H9 (cell line): Measurements from ENCODE around the gene PDE8A. TPM values are rescaled to one million over a fixed set of nuclear protein-coding genes. Genes with fewer than 3 reads are reported as not detected.

ENCODE experiments used
- DNase-seq: peaks from one replicate; pipeline ENCODE4 v3.0.0-alpha.2; 2017
- H2AFZ ChIP-seq: one replicate; pipeline ENCODE4 v1.6.1; 2013; ENCODE audit warnings: mild to moderate bottlenecking, low read length, control low read depth, moderate library complexity
- H2AK5ac ChIP-seq: 2 replicates; pipeline ENCODE4 v1.6.1; 2013; ENCODE audit warnings: low read length, control low read depth, mixed read lengths; ENCODE audit not compliant: insufficient read length
- H2BK120ac ChIP-seq: one replicate; pipeline ENCODE4 v1.6.1; 2013; ENCODE audit warnings: low read depth, mild to moderate bottlenecking, low read length, control low read depth, inconsistent platforms; ENCODE audit not compliant: poor library complexity, severe bottlenecking
- H2BK12ac ChIP-seq: 2 replicates; pipeline ENCODE4 v1.6.1; 2013; ENCODE audit warnings: low read length, control low read depth, mixed read lengths, low read depth; ENCODE audit not compliant: insufficient read length
- H2BK15ac ChIP-seq: 2 replicates; pipeline ENCODE4 v1.6.1; 2013; ENCODE audit warnings: low read depth, low read length, control low read depth
- H2BK20ac ChIP-seq: one replicate; pipeline ENCODE4 v1.6.1; 2013; ENCODE audit warnings: low read depth, mild to moderate bottlenecking, low read length, control low read depth, inconsistent platforms; ENCODE audit not compliant: poor library complexity, severe bottlenecking
- H2BK5ac ChIP-seq: 2 replicates; pipeline ENCODE4 v1.6.1; 2013; ENCODE audit warnings: low read length, control low read depth, mixed read lengths; ENCODE audit not compliant: insufficient read length
- H3K14ac ChIP-seq: 2 replicates; pipeline ENCODE4 v1.6.1; 2013; ENCODE audit warnings: low read length, control low read depth; ENCODE audit not compliant: insufficient read depth
- H3K18ac ChIP-seq: 2 replicates; pipeline ENCODE4 v1.6.1; 2013; ENCODE audit warnings: low read depth, mild to moderate bottlenecking, mixed read lengths, low read length, control low read depth; ENCODE audit not compliant: insufficient read length
- H3K23ac ChIP-seq: 2 replicates; pipeline ENCODE4 v1.6.1; 2013; ENCODE audit warnings: low read length, control low read depth, mixed read lengths, low read depth; ENCODE audit not compliant: insufficient read length
- H3K23me2 ChIP-seq: 2 replicates; pipeline ENCODE4 v1.6.1; 2013; ENCODE audit warnings: low read depth, mild to moderate bottlenecking, mixed read lengths, low read length, control low read depth; ENCODE audit not compliant: insufficient read length, poor library complexity, severe bottlenecking
- H3K27ac ChIP-seq: 2 replicates; pipeline ENCODE4 v1.5.1; 2013; ENCODE audit warnings: low read length, control low read depth, mixed read lengths, low read depth; ENCODE audit not compliant: insufficient read length
- H3K27me3 ChIP-seq: 2 replicates; pipeline ENCODE4 v1.6.1; 2013; ENCODE audit warnings: low read length, control low read depth, inconsistent platforms; ENCODE audit not compliant: insufficient read depth
- H3K4ac ChIP-seq: 2 replicates; pipeline ENCODE4 v1.6.1; 2013; ENCODE audit warnings: low read depth, mild to moderate bottlenecking, control low read depth, inconsistent platforms, low read length, moderate library complexity
- H3K4me1 ChIP-seq: 2 replicates; pipeline ENCODE4 v1.6.1; 2013; ENCODE audit warnings: low read length, control low read depth, inconsistent platforms; ENCODE audit not compliant: insufficient read depth
- H3K4me2 ChIP-seq: 2 replicates; pipeline ENCODE4 v1.6.1; 2013; ENCODE audit warnings: low read length, control low read depth, mixed read lengths; ENCODE audit not compliant: insufficient read length, insufficient read depth
- H3K56ac ChIP-seq: 2 replicates; pipeline ENCODE4 v1.6.1; 2013; ENCODE audit warnings: low read depth, mild to moderate bottlenecking, mixed read lengths, low read length, control low read depth; ENCODE audit not compliant: insufficient read length
- H3K79me1 ChIP-seq: 2 replicates; pipeline ENCODE4 v1.6.1; 2013; ENCODE audit warnings: low read depth, mild to moderate bottlenecking, moderate library complexity, low read length, control low read depth, inconsistent platforms; ENCODE audit not compliant: insufficient read depth, poor library complexity, severe bottlenecking
- H3K79me2 ChIP-seq: 2 replicates; pipeline ENCODE4 v1.6.1; 2013; ENCODE audit warnings: low read length, control low read depth, inconsistent platforms; ENCODE audit not compliant: insufficient read depth
- H3K9ac ChIP-seq: 2 replicates; pipeline ENCODE4 v1.6.1; 2013; ENCODE audit warnings: low read length, control low read depth, mixed read lengths; ENCODE audit not compliant: insufficient read length; ENCODE audit errors: extremely low read depth
- H3K9me3 ChIP-seq: one replicate; pipeline ENCODE4 v1.6.1; 2013; ENCODE audit warnings: low read depth, low read length, inconsistent platforms; ENCODE audit not compliant: control insufficient read depth
- H3T11ph ChIP-seq: one replicate; pipeline ENCODE4 v1.6.1; 2013; ENCODE audit warnings: mild to moderate bottlenecking, low read length, control low read depth, inconsistent platforms
- H4K20me1 ChIP-seq: one replicate; pipeline ENCODE4 v1.6.1; 2013; ENCODE audit not compliant: control insufficient read depth, insufficient read length, insufficient read depth
- H4K5ac ChIP-seq: 2 replicates; pipeline ENCODE4 v1.6.1; 2013; ENCODE audit warnings: low read depth, mild to moderate bottlenecking, mixed read lengths, low read length, control low read depth; ENCODE audit not compliant: insufficient read length
- H4K8ac ChIP-seq: replicated peaks from 2 replicates; pipeline ENCODE4 v1.6.1; 2013; ENCODE audit warnings: low read length, control low read depth, mixed read lengths, low read depth; ENCODE audit not compliant: insufficient read length
- H4K91ac ChIP-seq: 2 replicates; pipeline ENCODE4 v1.6.1; 2013; ENCODE audit warnings: low read depth, mild to moderate bottlenecking, moderate library complexity, mixed read lengths, low read length, control low read depth; ENCODE audit not compliant: insufficient read length
- H3K27ac Mint-ChIP-seq, 3 experiments: 2 replicates in 2 of 3; 3 replicates in 1 of 3; pipeline ENCODE4 v1.8.0; 2020 to 2021; ENCODE audit warnings: mixed read lengths in 3 of 3, mild to moderate bottlenecking in 1 of 3, moderate library complexity in 1 of 3
- H3K27me3 Mint-ChIP-seq: 2 replicates; pipeline ENCODE4 v1.8.0; 2021; ENCODE audit warnings: low read depth, mild to moderate bottlenecking, moderate library complexity, mixed read lengths
- H3K36me3 Mint-ChIP-seq, 3 experiments: 2 replicates in 2 of 3; 3 replicates in 1 of 3; pipeline ENCODE4 v1.8.0; 2020 to 2021; ENCODE audit warnings: low read depth in 3 of 3, mixed read lengths in 3 of 3; ENCODE audit not compliant: insufficient read depth in 1 of 3
- H3K4me1 Mint-ChIP-seq, 2 experiments: 2 replicates each; pipeline ENCODE4 v1.8.0; 2020; ENCODE audit warnings: mixed read lengths in 2 of 2
- H3K4me3 Mint-ChIP-seq, 2 experiments: 2 replicates in 1 of 2; 3 replicates in 1 of 2; pipeline ENCODE4 v1.8.0; 2020 to 2021; ENCODE audit warnings: mild to moderate bottlenecking in 2 of 2, mixed read lengths in 2 of 2, moderate library complexity in 1 of 2
- H3K9me3 Mint-ChIP-seq, 2 experiments: 2 replicates in 1 of 2; 3 replicates in 1 of 2; pipeline ENCODE4 v1.8.0; 2020; ENCODE audit warnings: mild to moderate bottlenecking in 2 of 2, mixed read lengths in 2 of 2, moderate library complexity in 1 of 2
- WGBS: extraction: QIAGEN DNeasy Blood & Tissue Kit; methylation state at CpG from one replicate; pipeline ENCODE4 v1.1.7; 2013; ENCODE audit warnings: missing lambda C conversion rate, low lambda C conversion rate, mixed read lengths; ENCODE audit not compliant: insufficient read length; ENCODE audit errors: extremely low coverage; 5-methylcytosine and 5-hydroxymethylcytosine counted together
- total RNA-seq: library from RNA; stranded (reverse); gene quantifications from 2 replicates; pipeline ENCODE4 v1.2.1, GENCODE V29; 2021
- TF ChIP-seq, protein P1 (sequence below): fragments of 200-600 bp; sonication (generic); conservative IDR thresholded peaks from 3 replicates; pipeline ENCODE4 v1.8.0; 2021; ENCODE audit warnings: antibody characterized with exemption, mild to moderate bottlenecking

PDE8A gene
- total RNA-seq, 1 experiment from 2014 or later, result 9.3 TPM

DNA sequence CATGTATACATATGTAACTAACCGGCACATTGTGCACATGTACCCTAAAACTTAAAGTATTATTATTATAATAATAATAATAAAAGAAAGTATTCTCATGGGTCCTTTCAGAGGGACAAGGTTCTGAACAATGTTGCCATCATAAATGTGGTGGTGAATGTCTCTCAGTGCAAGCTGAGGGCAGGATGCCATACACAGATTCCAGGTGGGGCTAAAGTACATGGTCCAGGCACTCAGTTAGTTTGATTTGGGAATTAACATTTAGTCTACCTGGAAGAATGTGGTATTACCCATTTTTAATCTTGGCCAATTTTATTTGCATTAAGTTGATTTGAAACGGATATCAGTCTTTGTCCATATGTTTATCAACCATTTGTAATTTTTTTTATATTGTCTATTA lies 24.5 kb downstream of the PDE8A start:
- WGBS, result no CpG with 5 or more reads among the region's 2 CpGs
- no peak overlapping the region for H3K4me3 Mint-ChIP-seq
- no peaks in the 10 kb centered on the region for H3K27me3 Mint-ChIP-seq
- Histone ChIP-seq H3K9ac (no peak overlapping the region), H3T11ph (no peak overlapping the region), H3K56ac (no peak overlapping the region), H2BK15ac (no peak overlapping the region), H3K79me2 (0 out of 2 replicates have a peak, but pooled peaks cover 3% of the 10 kb centered on the region), H2BK12ac (no peak overlapping the region), H4K5ac (no peak overlapping the region), H3K23me2 (no peaks in the 10 kb centered on the region), H3K18ac (no peak overlapping the region), H3K27ac (no peak overlapping the region), H2BK20ac (no peak overlapping the region), H3K4ac (no peak overlapping the region), H2BK120ac (no peak overlapping the region), H3K4me1 (no peaks in the 10 kb centered on the region), H2AK5ac (no peak overlapping the region), H4K20me1 (no peaks in the 10 kb centered on the region), H3K79me1 (no peaks in the 10 kb centered on the region), H3K4me2 (no peak overlapping the region), H3K9me3 (no peaks in the 10 kb centered on the region), H3K23ac (no peak overlapping the region), H4K8ac (no peak overlapping the region), H3K14ac (no peak overlapping the region), H3K27me3 (no peaks in the 10 kb centered on the region), H2BK5ac (no peak overlapping the region), H2AFZ (no peak overlapping the region), H4K91ac (no peak overlapping the region)
- no peak overlapping the region; a peak in 1 of 7 replicates for H3K27ac Mint-ChIP-seq
- TF ChIP-seq, protein P1, sequence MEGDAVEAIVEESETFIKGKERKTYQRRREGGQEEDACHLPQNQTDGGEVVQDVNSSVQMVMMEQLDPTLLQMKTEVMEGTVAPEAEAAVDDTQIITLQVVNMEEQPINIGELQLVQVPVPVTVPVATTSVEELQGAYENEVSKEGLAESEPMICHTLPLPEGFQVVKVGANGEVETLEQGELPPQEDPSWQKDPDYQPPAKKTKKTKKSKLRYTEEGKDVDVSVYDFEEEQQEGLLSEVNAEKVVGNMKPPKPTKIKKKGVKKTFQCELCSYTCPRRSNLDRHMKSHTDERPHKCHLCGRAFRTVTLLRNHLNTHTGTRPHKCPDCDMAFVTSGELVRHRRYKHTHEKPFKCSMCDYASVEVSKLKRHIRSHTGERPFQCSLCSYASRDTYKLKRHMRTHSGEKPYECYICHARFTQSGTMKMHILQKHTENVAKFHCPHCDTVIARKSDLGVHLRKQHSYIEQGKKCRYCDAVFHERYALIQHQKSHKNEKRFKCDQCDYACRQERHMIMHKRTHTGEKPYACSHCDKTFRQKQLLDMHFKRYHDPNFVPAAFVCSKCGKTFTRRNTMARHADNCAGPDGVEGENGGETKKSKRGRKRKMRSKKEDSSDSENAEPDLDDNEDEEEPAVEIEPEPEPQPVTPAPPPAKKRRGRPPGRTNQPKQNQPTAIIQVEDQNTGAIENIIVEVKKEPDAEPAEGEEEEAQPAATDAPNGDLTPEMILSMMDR, result no peak
- peaks cover 10 to 18% of the 10 kb centered on the region in 2 experiments; a peak in 2 of 4 replicates for H3K4me1 Mint-ChIP-seq
- H3K9me3 Mint-ChIP-seq, result no peaks in the 10 kb centered on the region
- DNase-seq, result no peak
- H3K36me3 Mint-ChIP-seq, result no peaks in the 10 kb centered on the region; a peak in 1 of 7 replicates
